Measurements from ENCODE around the gene TM2D3.

TM2D3 gene

GRCh38 chr15:101623367-101624304, 28.5 kb downstream of the TM2D3 start:
- Mint-ChIP-seq H3K4me1 (peaks cover 41% of the 10 kb centered on the region), H3K36me3 (ENCODE audit: low read depth) (peaks cover 33% of the 10 kb centered on the region), H3K27me3 (no peaks in the 10 kb centered on the region), H3K4me3 (no peak overlapping the region), H3K9me3 (peaks cover 5% of the 10 kb centered on the region), H3K27ac (peak overlapping the region; percentile 44)
- DNase-seq (no peak), ATAC-seq (peak; percentile 33)

DNA sequence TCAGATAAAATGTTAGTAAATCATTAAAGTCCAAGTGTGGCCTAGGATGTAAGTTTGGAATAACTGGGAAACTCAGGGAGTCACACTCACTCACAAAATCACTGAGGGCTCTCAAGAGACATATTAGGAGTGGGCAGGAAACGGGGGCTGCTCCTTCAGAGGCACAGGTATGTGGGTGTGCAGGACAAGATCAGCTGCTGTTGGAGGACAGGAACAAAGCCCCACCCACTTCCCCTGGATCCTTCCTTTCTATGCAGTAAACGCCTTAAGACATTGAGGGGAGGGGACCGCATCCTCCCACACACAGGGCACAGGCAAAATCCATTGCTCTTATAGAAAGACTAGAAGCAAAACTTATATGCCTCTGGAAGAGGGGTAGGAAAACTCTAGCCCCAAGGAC, 30.2 kb downstream of the TM2D3 start:
- peaks cover 5% of the 10 kb centered on the region for H3K9me3 Mint-ChIP-seq
- no peak overlapping the region for H3K4me3 Mint-ChIP-seq
- H3K27ac Mint-ChIP-seq: no peak overlapping the region
- no peaks in the 10 kb centered on the region for H3K27me3 Mint-ChIP-seq
- H3K4me1 Mint-ChIP-seq: peaks cover 41% of the 10 kb centered on the region
- DNase-seq (no peak), ATAC-seq (no peak)
- H3K36me3 Mint-ChIP-seq (ENCODE audit: low read depth): peaks cover 35% of the 10 kb centered on the region

DNA sequence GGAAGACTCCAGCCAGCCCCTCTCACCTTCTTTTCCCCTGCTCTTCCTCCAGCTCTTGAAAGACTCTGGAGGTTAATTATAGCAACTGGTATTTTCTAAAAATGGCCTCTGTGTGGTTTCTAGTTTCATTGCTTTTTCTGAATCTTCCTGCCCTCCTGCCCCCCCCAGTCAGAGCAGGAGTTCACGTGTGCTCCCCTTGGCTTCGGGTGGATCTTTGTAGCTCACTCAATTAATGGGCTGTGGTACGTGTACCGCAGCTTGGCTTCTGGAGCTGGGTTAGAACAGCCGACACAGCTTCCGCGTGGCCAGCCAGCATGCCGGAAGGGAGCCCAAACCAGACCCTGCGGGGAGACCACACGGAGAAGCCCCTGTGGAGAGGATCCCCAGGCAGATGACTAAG, 31.5 kb downstream of the TM2D3 start:
- H3K36me3 Mint-ChIP-seq (ENCODE audit: low read depth): peaks cover 28% of the 10 kb centered on the region
- H3K9me3 Mint-ChIP-seq: peaks cover 5% of the 10 kb centered on the region
- H3K4me3 Mint-ChIP-seq: no peak overlapping the region
- H3K4me1 Mint-ChIP-seq: peaks cover 38% of the 10 kb centered on the region
- no peak for ATAC-seq
- H3K27ac Mint-ChIP-seq: no peak overlapping the region
- no peak for DNase-seq
- H3K27me3 Mint-ChIP-seq: no peaks in the 10 kb centered on the region

DNA sequence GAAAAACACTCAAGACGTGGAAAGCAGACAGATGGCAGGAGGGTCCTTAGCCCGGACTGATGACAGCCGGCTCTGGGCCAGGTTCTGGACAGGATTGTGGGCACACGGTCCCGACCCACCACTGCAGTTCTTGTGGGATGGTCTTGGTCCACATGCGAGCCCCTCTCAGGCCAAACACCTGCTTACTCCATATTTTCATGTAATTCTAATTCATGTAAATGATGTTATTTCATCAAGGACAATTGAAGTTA, 32.6 kb downstream of the TM2D3 start:
- H3K27me3 Mint-ChIP-seq: no peaks in the 10 kb centered on the region
- peaks cover 5% of the 10 kb centered on the region for H3K9me3 Mint-ChIP-seq
- H3K4me3 Mint-ChIP-seq: no peak overlapping the region
- no peak for ATAC-seq
- H3K27ac Mint-ChIP-seq: no peak overlapping the region
- peaks cover 27% of the 10 kb centered on the region for H3K4me1 Mint-ChIP-seq
- no peak for DNase-seq
- H3K36me3 Mint-ChIP-seq (ENCODE audit: low read depth): peaks cover 20% of the 10 kb centered on the region

GRCh38 chr15:101618851-101619614, 33.1 kb downstream of the TM2D3 start:
- H3K27ac Mint-ChIP-seq: no peak overlapping the region
- no peak overlapping the region for H3K4me3 Mint-ChIP-seq
- DNase-seq (no peak), ATAC-seq (no peak)
- H3K36me3 Mint-ChIP-seq (ENCODE audit: low read depth): peaks cover 15% of the 10 kb centered on the region
- H3K9me3 Mint-ChIP-seq: peaks cover 5% of the 10 kb centered on the region
- H3K27me3 Mint-ChIP-seq: no peaks in the 10 kb centered on the region
- H3K4me1 Mint-ChIP-seq: peaks cover 22% of the 10 kb centered on the region

GRCh38 chr15:101618076-101618475, 34.1 kb downstream of the TM2D3 start:
- Mint-ChIP-seq H3K27ac (no peak overlapping the region), H3K4me3 (no peak overlapping the region), H3K27me3 (no peaks in the 10 kb centered on the region), H3K9me3 (no peaks in the 10 kb centered on the region), H3K4me1 (peaks cover 14% of the 10 kb centered on the region), H3K36me3 (ENCODE audit: low read depth) (peaks cover 7% of the 10 kb centered on the region)
- ATAC-seq: no peak
- DNase-seq: no peak

DNA sequence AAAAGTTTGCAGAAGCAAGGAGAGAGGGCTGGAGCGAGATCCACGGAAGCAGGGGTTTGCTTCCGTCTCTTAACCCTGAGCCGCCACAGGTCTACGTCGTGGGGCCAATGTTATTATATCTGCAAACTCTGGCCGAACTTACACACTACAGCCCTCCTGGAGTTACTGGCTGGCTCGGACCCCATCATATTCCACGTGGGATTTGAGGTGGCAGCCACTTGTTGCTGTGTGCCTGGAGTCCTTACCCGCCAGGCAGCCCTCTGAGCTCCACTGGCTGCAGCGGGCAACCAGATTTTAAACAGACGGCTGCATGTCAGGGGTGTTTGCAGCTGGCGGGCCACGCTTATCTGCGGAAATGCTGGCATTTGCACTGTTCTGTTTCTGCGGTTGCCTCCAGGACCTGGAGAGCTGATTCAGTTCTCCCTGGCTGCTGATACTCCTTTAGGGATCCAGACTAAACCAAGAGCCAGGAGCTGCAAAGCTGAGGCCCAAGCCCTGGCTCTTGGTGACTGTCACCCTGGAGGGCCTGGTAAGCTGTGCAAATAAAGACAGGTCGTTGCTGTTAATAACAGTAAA, 34.7 kb downstream of the TM2D3 start:
- H3K27ac Mint-ChIP-seq: no peak overlapping the region
- no peak for ATAC-seq
- H3K36me3 Mint-ChIP-seq (ENCODE audit: low read depth): peaks cover 7% of the 10 kb centered on the region
- H3K4me3 Mint-ChIP-seq: no peak overlapping the region
- peaks cover 14% of the 10 kb centered on the region for H3K4me1 Mint-ChIP-seq
- no peaks in the 10 kb centered on the region for H3K27me3 Mint-ChIP-seq
- DNase-seq: no peak
- no peaks in the 10 kb centered on the region for H3K9me3 Mint-ChIP-seq

DNA sequence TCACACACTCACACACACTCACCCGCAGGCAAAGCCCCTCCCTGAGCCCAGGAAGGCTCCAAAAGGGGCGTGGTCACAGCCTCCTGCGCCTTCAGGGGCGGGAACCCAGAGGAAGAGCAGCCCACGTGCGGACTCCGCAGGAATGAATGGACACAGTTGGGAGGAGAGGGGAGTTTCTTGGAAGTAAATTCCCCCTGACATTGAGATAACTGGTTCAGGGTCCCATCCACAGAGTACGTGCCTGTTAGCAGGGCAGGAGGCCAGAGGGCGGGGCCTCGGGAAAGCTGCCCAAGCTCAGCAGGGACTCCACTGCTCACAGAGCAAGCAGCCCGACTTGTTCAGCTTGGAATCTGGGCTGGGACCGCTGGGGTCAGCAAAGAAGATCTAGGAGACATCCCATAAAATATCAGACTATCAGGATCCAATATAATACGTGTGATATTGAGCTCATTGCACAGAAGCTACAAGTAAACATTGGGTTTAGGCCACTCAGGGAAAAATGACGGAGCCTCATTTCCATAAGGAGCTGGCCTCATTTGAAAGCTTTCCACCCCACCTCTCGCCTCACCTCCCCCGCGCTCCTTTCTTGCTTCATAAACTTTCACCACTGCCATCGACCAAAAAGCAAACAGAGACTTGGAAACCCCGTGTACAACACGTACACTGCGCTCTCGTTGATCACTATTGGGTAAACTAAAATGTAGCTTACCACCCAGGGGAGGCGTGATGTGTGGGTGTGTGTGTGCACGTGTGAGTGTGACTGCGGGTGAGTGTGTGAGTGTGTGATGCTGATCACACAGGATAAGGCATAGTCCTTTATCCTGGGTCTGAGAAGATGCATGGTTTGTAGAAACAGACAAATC, 36.0 kb downstream of the TM2D3 start:
- H3K27me3 Mint-ChIP-seq: no peaks in the 10 kb centered on the region
- ATAC-seq (no peak), DNase-seq (no peak)
- H3K27ac Mint-ChIP-seq: no peak overlapping the region
- no peak overlapping the region for H3K4me3 Mint-ChIP-seq
- peaks cover 6% of the 10 kb centered on the region for H3K4me1 Mint-ChIP-seq
- H3K9me3 Mint-ChIP-seq: no peaks in the 10 kb centered on the region
- H3K36me3 Mint-ChIP-seq (ENCODE audit: low read depth): peaks cover 2% of the 10 kb centered on the region

GRCh38 chr15:101615414-101615985, 36.7 kb downstream of the TM2D3 start:
- no peak for DNase-seq
- Mint-ChIP-seq H3K36me3 (ENCODE audit: low read depth) (peaks cover 2% of the 10 kb centered on the region), H3K4me1 (peaks cover 3% of the 10 kb centered on the region), H3K27ac (no peak overlapping the region), H3K9me3 (no peaks in the 10 kb centered on the region), H3K4me3 (no peak overlapping the region), H3K27me3 (no peaks in the 10 kb centered on the region)
- no peak for ATAC-seq

GRCh38 chr15:101614761-101615160, 37.4 kb downstream of the TM2D3 start:
- Mint-ChIP-seq H3K4me3 (no peak overlapping the region), H3K27ac (no peak overlapping the region), H3K4me1 (no peaks in the 10 kb centered on the region), H3K9me3 (no peaks in the 10 kb centered on the region), H3K36me3 (ENCODE audit: low read depth) (peaks cover 2% of the 10 kb centered on the region), H3K27me3 (no peaks in the 10 kb centered on the region)
- no peak for ATAC-seq
- DNase-seq: no peak

- Mint-ChIP-seq H3K36me3 (ENCODE audit: low read depth) (peaks cover 2% of the 10 kb centered on the region), H3K4me3 (no peak overlapping the region), H3K9me3 (no peaks in the 10 kb centered on the region), H3K27me3 (no peaks in the 10 kb centered on the region), H3K27ac (no peak overlapping the region), H3K4me1 (no peaks in the 10 kb centered on the region)
- DNase-seq (no peak), ATAC-seq (no peak)
Measured at GRCh38 chr15:101614001-101614585, 38.1 kb downstream of the TM2D3 start.

DNA sequence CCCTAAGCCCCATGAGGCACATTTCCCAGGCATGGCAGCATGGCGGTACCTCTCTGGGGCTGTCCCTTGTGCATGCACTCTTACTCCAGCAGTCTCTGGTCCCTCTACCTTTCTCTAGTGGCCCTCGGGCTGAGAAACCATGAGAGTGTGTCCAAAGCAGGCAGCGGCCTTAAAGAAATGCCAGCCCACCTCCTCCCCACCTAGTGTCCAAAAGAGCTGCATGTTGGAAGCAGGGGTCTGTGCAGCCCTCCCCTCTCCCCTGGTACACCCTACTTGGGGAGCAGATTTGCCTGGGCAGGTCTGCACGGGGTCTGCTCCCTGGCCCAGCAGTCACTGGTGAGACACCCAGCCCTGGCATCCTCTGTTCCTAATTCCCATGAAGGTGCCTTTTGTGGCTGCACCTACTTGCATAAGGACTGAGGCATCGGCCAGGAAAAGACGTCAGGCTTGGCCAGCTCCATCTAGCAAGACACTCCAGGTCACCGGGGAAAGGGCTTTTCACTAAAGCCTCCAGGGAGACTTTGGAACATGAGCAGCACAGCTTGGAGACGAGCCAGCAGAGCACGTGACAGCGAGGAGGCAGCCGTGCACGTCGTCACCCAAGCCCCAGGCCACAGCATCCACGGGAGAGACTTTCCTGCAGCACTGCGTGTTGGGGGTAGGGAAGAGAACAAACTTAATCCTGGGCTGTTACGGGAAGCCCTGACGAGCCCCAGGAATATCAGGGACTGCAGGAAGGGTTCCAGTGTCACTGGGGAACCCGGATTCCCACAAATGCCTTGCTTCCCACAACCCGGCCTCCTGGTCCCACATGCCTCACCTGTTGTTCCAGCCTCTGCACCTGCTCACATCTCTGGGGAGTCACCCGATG, 38.8 kb downstream of the TM2D3 start:
- H3K9me3 Mint-ChIP-seq: no peaks in the 10 kb centered on the region
- H3K4me1 Mint-ChIP-seq: no peaks in the 10 kb centered on the region
- peaks cover 2% of the 10 kb centered on the region for H3K36me3 Mint-ChIP-seq (ENCODE audit: low read depth)

GRCh38 chr15:101612676-101613075, 39.5 kb downstream of the TM2D3 start:
- Mint-ChIP-seq H3K36me3 (ENCODE audit: low read depth) (peaks cover 2% of the 10 kb centered on the region), H3K4me3 (no peak overlapping the region), H3K27me3 (no peaks in the 10 kb centered on the region), H3K4me1 (no peaks in the 10 kb centered on the region), H3K9me3 (no peaks in the 10 kb centered on the region), H3K27ac (no peak overlapping the region)
- no peak for ATAC-seq
- DNase-seq: no peak

More for the DNA sequence above, 38.8 kb downstream of the TM2D3 start:
- no peaks in the 10 kb centered on the region for H3K27me3 Mint-ChIP-seq
- ATAC-seq: no peak
- no peak overlapping the region for H3K27ac Mint-ChIP-seq
- H3K4me3 Mint-ChIP-seq: no peak overlapping the region
- no peak for DNase-seq

Measured in activated naive CD8-positive, alpha-beta T cell treated with anti-CD3 and anti-CD28 coated beads, Interleukin-2, amount 50 U/mL, for 24 hours (primary cell).